OCI-LY3 (cell line): ENCODE measurements around the gene F10.

Experiments
- CTCF ChIP-seq: fragments of 200-600, 300-600 bp; sonication (generic); IDR thresholded peaks from 2 replicates; pipeline ENCODE4 v1.5.1; 2014; ENCODE audit warnings: antibody characterized with exemption, low read length, low read depth
- EZH2phosphoT487 ChIP-seq: fragments of 200-600 bp; shearing (Covaris generic); IDR thresholded peaks from 2 replicates; pipeline ENCODE4 v1.6.1; 2018; ENCODE audit warnings: antibody characterized with exemption, mixed run types, low read depth

- TF ChIP-seq CTCF: no peak
- no peak for TF ChIP-seq EZH2phosphoT487
Observed at GRCh38 chr13:113086031-113086750, 36.4 kb upstream of the F10 start.
